ENCODE measurements around the gene SSMEM1. TPM values are rescaled to one million over a fixed set of nuclear protein-coding genes. Genes with fewer than 3 reads are reported as not detected.
"Not testable (repeated sequence)": the region's sequence is repeated elsewhere in the genome, so short reads cannot be mapped to it uniquely, and the experiment has no call there.

The SSMEM1 gene
- total RNA-seq, 1 donor from 2014 or later, result not detected

- FAIRE-seq, result no peak
- DNase-seq (ENCODE audit: low spot score in 2 of 2), result no peak
Observed at GRCh38 chr7:130210181-130210935, 2.7 kb downstream of the SSMEM1 start.

GRCh38 chr7:130213828-130214227 lies 6.2 kb downstream of the SSMEM1 start:
- FAIRE-seq (no peak), DNase-seq (ENCODE audit: low spot score in 2 of 2) (no peak)

GRCh38 chr7:130216025-130216424 lies 8.4 kb downstream of the SSMEM1 start:
- DNase-seq (ENCODE audit: low spot score in 2 of 2), result no peak

GRCh38 chr7:130216750-130217149 lies 9.1 kb downstream of the SSMEM1 start:
- no peak for DNase-seq (ENCODE audit: low spot score in 2 of 2)
- no peak for FAIRE-seq

More at GRCh38 chr7:130216025-130216424, 8.4 kb downstream of the SSMEM1 start:
- no peak for FAIRE-seq

- no peak for DNase-seq (ENCODE audit: low spot score in 2 of 2)
- FAIRE-seq, result no peak
Observed at GRCh38 chr7:130218806-130219620, 11.4 kb downstream of the SSMEM1 start.

GRCh38 chr7:130219871-130220270 lies 12.2 kb downstream of the SSMEM1 start:
- FAIRE-seq (no peak), DNase-seq (ENCODE audit: low spot score in 2 of 2) (no peak)

GRCh38 chr7:130221746-130222145 lies 14.1 kb downstream of the SSMEM1 start:
- FAIRE-seq (no peak), DNase-seq (ENCODE audit: low spot score in 2 of 2) (no peak)

- no peak for DNase-seq (ENCODE audit: low spot score in 2 of 2)
- no peak for FAIRE-seq
Observed at GRCh38 chr7:130223646-130224045, 16.0 kb downstream of the SSMEM1 start.

- FAIRE-seq (no peak), DNase-seq (ENCODE audit: low spot score in 2 of 2) (no peak)
Observed at GRCh38 chr7:130224210-130224609, 16.6 kb downstream of the SSMEM1 start.

- FAIRE-seq; DNase-seq (ENCODE audit: low spot score in 2 of 2): not testable (repeated sequence)
Observed at GRCh38 chr7:130224923-130225322, 17.3 kb downstream of the SSMEM1 start.

- FAIRE-seq (no peak), DNase-seq (ENCODE audit: low spot score in 2 of 2) (no peak)
Observed at GRCh38 chr7:130226333-130226732, 18.7 kb downstream of the SSMEM1 start.

GRCh38 chr7:130227883-130228575 lies 20.4 kb downstream of the SSMEM1 start:
- DNase-seq (ENCODE audit: low spot score in 2 of 2), result peak in 1 of 2 donors; percentile 32
- peak; percentile 54 for FAIRE-seq

- DNase-seq (ENCODE audit: low spot score in 2 of 2), result no peak
- FAIRE-seq, result no peak
Observed at GRCh38 chr7:130228840-130229502, 21.3 kb downstream of the SSMEM1 start.

GRCh38 chr7:130229981-130230380 lies 22.3 kb downstream of the SSMEM1 start:
- FAIRE-seq; DNase-seq (ENCODE audit: low spot score in 2 of 2): not testable (repeated sequence)

GRCh38 chr7:130231792-130232191 lies 24.1 kb downstream of the SSMEM1 start:
- FAIRE-seq (no peak), DNase-seq (ENCODE audit: low spot score in 2 of 2) (no peak)

- FAIRE-seq (no peak), DNase-seq (ENCODE audit: low spot score in 2 of 2) (no peak)
Observed at GRCh38 chr7:130232209-130232608, 24.5 kb downstream of the SSMEM1 start.

GRCh38 chr7:130234078-130234477 lies 26.4 kb downstream of the SSMEM1 start:
- FAIRE-seq, result no peak
- no peak for DNase-seq (ENCODE audit: low spot score in 2 of 2)

- not testable (repeated sequence) for FAIRE-seq; DNase-seq (ENCODE audit: low spot score in 2 of 2)
Observed at GRCh38 chr7:130236361-130236760, 28.7 kb downstream of the SSMEM1 start.

- no peak for FAIRE-seq
- DNase-seq (ENCODE audit: low spot score in 2 of 2), result no peak
Observed at GRCh38 chr7:130240240-130240639, 32.6 kb downstream of the SSMEM1 start.

Measured in frontal cortex (tissue), 4 donors.